Esophagus muscularis mucosa (tissue), 4 donors: ENCODE measurements around the gene RHEB.

Experiments used
- CTCF ChIP-seq, 3 experiments: fragments of 200-600 bp in 2 of 3; fragments of 450-650 bp in 1 of 3; sonication (generic) in 2 of 3; IDR thresholded peaks; one replicate each; pipeline ENCODE4 v1.5.1; 2017 to 2019; ENCODE audit warnings: antibody characterized with exemption in 3 of 3, mild to moderate bottlenecking in 2 of 3, moderate library complexity in 1 of 3
- EP300 ChIP-seq: sonication (generic); formaldehyde crosslinking; IDR thresholded peaks from one replicate; pipeline ENCODE4 v1.6.1; 2017; ENCODE audit warnings: antibody characterized with exemption
- POLR2A ChIP-seq: fragments of 450-650 bp; IDR thresholded peaks from one replicate; pipeline ENCODE4 v1.6.1; 2017; ENCODE audit warnings: antibody characterized with exemption, moderate library complexity, mild to moderate bottlenecking, low read depth
- POLR2AphosphoS5 ChIP-seq, 2 donors: sonication (generic); formaldehyde crosslinking; IDR thresholded peaks; one replicate each; pipeline ENCODE4 v1.6.1; 2017; ENCODE audit warnings: antibody characterized with exemption in 2 of 2

GRCh38 chr7:151544183-151544582 lies 24.5 kb upstream of the RHEB start:
- TF ChIP-seq CTCF (IDR thresholded peaks at IDR 0.05) (no peak), POLR2AphosphoS5 (IDR thresholded peaks at IDR 0.05) (no peak), POLR2A (no peak), EP300 (no peak)
